Neural crest cell (in vitro differentiated cells): ENCODE results near the gene TNXB. TPM values are rescaled to one million over a fixed set of nuclear protein-coding genes. Genes with fewer than 3 reads are reported as not detected.

Source experiments
- DNase-seq: peaks from one replicate; pipeline ENCODE4 v3.0.0; 2021; ENCODE audit warnings: low read depth, mixed read lengths, low spot score
- H3K27ac Mint-ChIP-seq: one replicate; pipeline ENCODE4 v1.8.0; 2021; ENCODE audit warnings: mild to moderate bottlenecking, mixed read lengths; ENCODE audit not compliant: unreplicated experiment
- H3K27me3 Mint-ChIP-seq: 2 replicates; pipeline ENCODE4 v1.8.0; 2021; ENCODE audit warnings: low read depth, mild to moderate bottlenecking, mixed read lengths
- H3K36me3 Mint-ChIP-seq: 2 replicates; pipeline ENCODE4 v1.8.0; 2021; ENCODE audit warnings: low read depth, mild to moderate bottlenecking, mixed read lengths
- H3K4me1 Mint-ChIP-seq: 2 replicates; pipeline ENCODE4 v1.8.0; 2021; ENCODE audit warnings: mixed read lengths
- H3K4me3 Mint-ChIP-seq: one replicate; pipeline ENCODE4 v1.8.0; 2021; ENCODE audit warnings: mild to moderate bottlenecking, mixed read lengths
- H3K9me3 Mint-ChIP-seq: 2 replicates; pipeline ENCODE4 v1.8.0; 2021; ENCODE audit warnings: mixed read lengths
- long read RNA-seq: library from polyadenylated mRNA; unstranded; transcript quantifications from one replicate; pipeline ENCODE4 v2.0.0, GENCODE V29; 2020
- total RNA-seq: library from RNA; stranded (reverse); gene quantifications from 2 replicates; pipeline ENCODE4 v1.2.1, GENCODE V29; 2021
- TF ChIP-seq, protein P1 (sequence below): fragments of 200-600 bp; sonication (generic); conservative IDR thresholded peaks from 2 replicates; pipeline ENCODE4 v1.5.0; 2021; ENCODE audit warnings: antibody characterized with exemption, mild to moderate bottlenecking

TNXB gene, protein sequence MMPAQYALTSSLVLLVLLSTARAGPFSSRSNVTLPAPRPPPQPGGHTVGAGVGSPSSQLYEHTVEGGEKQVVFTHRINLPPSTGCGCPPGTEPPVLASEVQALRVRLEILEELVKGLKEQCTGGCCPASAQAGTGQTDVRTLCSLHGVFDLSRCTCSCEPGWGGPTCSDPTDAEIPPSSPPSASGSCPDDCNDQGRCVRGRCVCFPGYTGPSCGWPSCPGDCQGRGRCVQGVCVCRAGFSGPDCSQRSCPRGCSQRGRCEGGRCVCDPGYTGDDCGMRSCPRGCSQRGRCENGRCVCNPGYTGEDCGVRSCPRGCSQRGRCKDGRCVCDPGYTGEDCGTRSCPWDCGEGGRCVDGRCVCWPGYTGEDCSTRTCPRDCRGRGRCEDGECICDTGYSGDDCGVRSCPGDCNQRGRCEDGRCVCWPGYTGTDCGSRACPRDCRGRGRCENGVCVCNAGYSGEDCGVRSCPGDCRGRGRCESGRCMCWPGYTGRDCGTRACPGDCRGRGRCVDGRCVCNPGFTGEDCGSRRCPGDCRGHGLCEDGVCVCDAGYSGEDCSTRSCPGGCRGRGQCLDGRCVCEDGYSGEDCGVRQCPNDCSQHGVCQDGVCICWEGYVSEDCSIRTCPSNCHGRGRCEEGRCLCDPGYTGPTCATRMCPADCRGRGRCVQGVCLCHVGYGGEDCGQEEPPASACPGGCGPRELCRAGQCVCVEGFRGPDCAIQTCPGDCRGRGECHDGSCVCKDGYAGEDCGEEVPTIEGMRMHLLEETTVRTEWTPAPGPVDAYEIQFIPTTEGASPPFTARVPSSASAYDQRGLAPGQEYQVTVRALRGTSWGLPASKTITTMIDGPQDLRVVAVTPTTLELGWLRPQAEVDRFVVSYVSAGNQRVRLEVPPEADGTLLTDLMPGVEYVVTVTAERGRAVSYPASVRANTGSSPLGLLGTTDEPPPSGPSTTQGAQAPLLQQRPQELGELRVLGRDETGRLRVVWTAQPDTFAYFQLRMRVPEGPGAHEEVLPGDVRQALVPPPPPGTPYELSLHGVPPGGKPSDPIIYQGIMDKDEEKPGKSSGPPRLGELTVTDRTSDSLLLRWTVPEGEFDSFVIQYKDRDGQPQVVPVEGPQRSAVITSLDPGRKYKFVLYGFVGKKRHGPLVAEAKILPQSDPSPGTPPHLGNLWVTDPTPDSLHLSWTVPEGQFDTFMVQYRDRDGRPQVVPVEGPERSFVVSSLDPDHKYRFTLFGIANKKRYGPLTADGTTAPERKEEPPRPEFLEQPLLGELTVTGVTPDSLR (N-terminal part only)
- total RNA-seq, result 4.6 and 6.6 TPM in 2 replicates
- long read RNA-seq, result 0 reads

DNA sequence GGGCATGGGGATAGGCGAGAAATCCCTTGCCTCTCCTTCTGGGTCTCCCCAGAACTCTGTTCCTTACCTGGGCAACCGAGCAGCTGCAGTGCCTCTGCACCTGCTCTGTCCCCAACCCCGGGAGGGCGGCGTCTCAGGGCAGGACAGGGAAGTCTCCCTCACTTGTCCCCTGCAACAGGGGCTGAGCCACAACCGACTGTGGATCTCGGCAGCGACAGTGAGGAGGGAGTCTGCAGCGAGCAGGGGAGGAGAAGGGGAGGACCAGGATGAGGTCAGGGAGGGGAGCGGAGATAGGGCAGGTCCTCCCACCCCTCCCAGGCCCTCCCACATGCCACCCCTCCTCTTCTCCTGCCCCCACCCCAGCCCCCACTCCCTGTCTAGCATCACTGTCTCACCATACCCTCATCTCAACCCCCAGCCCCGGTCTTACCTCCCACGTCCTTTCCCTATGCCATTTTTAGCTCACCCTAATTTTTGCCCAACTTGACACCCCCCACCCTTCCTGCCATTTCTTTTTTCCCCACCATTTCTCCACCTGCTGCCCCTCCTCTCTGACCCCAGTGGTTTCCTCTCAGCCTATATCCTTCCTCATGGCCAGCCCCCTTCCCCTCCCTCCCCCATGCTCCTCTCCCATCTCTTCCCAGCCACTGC is at the start of gene TNXB:
Gene TNXB, minus strand, starts transcription at position 225 of the 651 bp plus-strand sequence. CDS start 11,140 bp downstream, outside the sequence.
- TF ChIP-seq, protein P1, sequence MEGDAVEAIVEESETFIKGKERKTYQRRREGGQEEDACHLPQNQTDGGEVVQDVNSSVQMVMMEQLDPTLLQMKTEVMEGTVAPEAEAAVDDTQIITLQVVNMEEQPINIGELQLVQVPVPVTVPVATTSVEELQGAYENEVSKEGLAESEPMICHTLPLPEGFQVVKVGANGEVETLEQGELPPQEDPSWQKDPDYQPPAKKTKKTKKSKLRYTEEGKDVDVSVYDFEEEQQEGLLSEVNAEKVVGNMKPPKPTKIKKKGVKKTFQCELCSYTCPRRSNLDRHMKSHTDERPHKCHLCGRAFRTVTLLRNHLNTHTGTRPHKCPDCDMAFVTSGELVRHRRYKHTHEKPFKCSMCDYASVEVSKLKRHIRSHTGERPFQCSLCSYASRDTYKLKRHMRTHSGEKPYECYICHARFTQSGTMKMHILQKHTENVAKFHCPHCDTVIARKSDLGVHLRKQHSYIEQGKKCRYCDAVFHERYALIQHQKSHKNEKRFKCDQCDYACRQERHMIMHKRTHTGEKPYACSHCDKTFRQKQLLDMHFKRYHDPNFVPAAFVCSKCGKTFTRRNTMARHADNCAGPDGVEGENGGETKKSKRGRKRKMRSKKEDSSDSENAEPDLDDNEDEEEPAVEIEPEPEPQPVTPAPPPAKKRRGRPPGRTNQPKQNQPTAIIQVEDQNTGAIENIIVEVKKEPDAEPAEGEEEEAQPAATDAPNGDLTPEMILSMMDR, result no peak
- Mint-ChIP-seq H3K36me3 (peaks cover 2% of the 10 kb centered on the region), H3K4me1 (peaks cover 39% of the 10 kb centered on the region), H3K9me3 (no peaks in the 10 kb centered on the region), H3K27me3 (peaks cover 43% of the 10 kb centered on the region), H3K27ac (no peak within 1 kb of the TSS), H3K4me3 (peak within 1 kb of the TSS; percentile 45)
- no peak for DNase-seq

DNA sequence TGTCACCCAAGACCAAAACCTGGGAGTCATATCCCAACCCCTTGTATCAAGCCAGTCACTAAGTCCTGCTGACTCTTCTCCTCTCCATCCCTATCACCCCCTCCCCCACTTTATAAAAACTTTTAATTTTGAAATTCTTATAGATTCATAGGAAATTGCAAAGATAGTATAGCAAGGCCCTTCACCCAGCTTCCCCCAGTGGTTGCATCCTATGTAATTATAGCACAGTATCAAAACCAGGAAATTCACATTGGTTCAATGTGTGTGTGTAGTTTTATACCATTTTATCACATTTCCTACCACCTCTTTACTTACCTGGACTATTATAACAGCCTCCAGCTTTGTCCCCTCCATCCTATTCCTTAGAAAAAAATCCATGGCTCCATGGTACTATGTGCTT is 48.9 kb upstream of the TNXB start:
- no peak for DNase-seq
- Mint-ChIP-seq H3K36me3 (peaks cover 25% of the 10 kb centered on the region), H3K9me3 (no peaks in the 10 kb centered on the region), H3K27ac (no peak overlapping the region), H3K4me1 (peaks cover 32% of the 10 kb centered on the region), H3K27me3 (no peaks in the 10 kb centered on the region), H3K4me3 (peak overlapping the region; percentile 64)
- TF ChIP-seq, protein P1, result no peak

DNA sequence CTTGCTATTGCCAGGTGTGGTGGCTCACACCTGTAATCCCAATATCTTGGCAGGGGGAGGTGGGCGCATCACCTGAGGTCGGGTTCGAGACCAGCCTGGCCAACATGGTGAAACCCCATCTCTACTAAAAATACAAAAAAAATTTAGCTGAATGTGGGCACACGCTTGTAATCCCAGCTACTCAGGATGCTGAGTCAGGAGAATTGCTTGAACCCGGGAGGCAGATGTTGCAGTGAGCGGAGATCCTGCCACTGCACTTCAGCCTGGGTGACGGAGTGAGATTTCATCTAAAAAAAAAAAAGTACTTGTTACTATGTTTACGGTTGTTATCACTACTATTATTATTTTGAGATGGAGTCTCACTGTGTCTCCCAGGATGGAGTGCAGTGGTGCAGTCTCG is 47.8 kb upstream of the TNXB start:
- Mint-ChIP-seq H3K36me3 (peaks cover 14% of the 10 kb centered on the region), H3K4me1 (peaks cover 37% of the 10 kb centered on the region), H3K27ac (no peak overlapping the region), H3K4me3 (no peak overlapping the region), H3K27me3 (no peaks in the 10 kb centered on the region), H3K9me3 (no peaks in the 10 kb centered on the region)
- no peak for DNase-seq
- TF ChIP-seq, protein P1, result no peak

DNA sequence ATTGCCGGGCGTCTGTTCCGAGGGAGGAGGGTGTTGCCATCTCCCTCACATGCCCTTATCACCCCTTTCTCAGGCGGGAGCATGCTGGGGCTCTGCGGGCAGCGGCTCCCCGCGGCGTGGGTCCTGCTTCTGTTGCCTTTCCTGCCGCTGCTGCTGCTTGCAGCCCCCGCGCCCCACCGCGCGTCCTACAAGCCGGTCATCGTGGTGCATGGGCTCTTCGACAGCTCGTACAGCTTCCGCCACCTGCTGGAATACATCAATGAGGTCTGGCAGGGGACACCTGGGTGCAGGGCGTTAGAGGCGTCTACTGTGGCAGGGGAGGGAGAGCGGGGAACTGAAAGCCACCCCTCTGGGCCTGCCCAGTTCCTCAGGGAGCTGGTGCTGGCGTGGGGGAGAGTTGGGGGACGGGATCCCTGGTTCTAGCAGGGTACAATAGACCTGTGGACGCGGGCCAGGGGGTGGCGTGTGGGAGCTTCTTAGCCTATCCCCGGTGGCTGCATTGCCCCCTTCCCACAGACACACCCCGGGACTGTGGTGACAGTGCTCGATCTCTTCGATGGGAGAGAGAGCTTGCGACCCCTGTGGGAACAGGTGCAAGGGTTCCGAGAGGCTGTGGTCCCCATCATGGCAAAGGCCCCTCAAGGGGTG is 45.5 kb upstream of the TNXB start:
- Mint-ChIP-seq H3K27ac (peak overlapping the region; percentile 100), H3K4me3 (peak overlapping the region; percentile 100), H3K9me3 (no peaks in the 10 kb centered on the region), H3K27me3 (no peaks in the 10 kb centered on the region), H3K4me1 (peaks cover 46% of the 10 kb centered on the region), H3K36me3 (peaks cover 14% of the 10 kb centered on the region)
- peak; percentile 41 for DNase-seq
- TF ChIP-seq, protein P1, result peak; percentile 67
